H1 (cell line): Measurements from ENCODE around the gene MRM1. TPM values are rescaled to one million over a fixed set of nuclear protein-coding genes. Genes with fewer than 3 reads are reported as not detected.

ENCODE experiments used
- CTCF ChIA-PET: fragments of 300-600 bp; sonication (Branson Sonifier 250); formaldehyde crosslinking; loops from one replicate; lab custom pipeline; 2021; ENCODE audit not compliant: partially characterized antibody; lab: Charles Lee
- POLR2A ChIA-PET: fragments of 300-600 bp; sonication (Branson Sonifier 250); formaldehyde crosslinking; loops from one replicate; lab custom pipeline; 2021; ENCODE audit warnings: inconsistent platforms; ENCODE audit not compliant: partially characterized antibody; lab: Charles Lee
- DNase-seq, 2 experiments: peaks; one replicate each; pipeline versions ENCODE4 v3.0.0 to v3.0.0-alpha.2; 2010 to 2022; ENCODE audit warnings: low spot score in 2 of 2, low read depth in 1 of 2, mixed read lengths in 1 of 2
- FAIRE-seq: peaks from 2 replicates; lab custom pipeline; 2011; peaks lifted over from hg19 to GRCh38; lab: Jason Lieb, UNC
- H2AFZ ChIP-seq: 2 replicates; pipeline ENCODE4 v1.8.1; 2012; ENCODE audit warnings: low read length, inconsistent platforms
- H2AK5ac ChIP-seq: 2 replicates; pipeline ENCODE4 v1.6.1; 2013; ENCODE audit warnings: low read depth, low read length
- H2BK120ac ChIP-seq: replicated peaks from 2 replicates; pipeline ENCODE3; 2013; ENCODE audit warnings: low read depth, low read length, inconsistent platforms
- H2BK12ac ChIP-seq: 2 replicates; pipeline ENCODE4 v1.6.1; 2013; ENCODE audit warnings: low read depth, low read length
- H2BK15ac ChIP-seq: 2 replicates; pipeline ENCODE4 v1.6.1; 2013; ENCODE audit warnings: low read length
- H2BK20ac ChIP-seq: 2 replicates; pipeline ENCODE4 v1.6.1; 2013; ENCODE audit warnings: low read length
- H2BK5ac ChIP-seq: 2 replicates; pipeline ENCODE4 v1.6.1; 2013; ENCODE audit warnings: low read depth, low read length
- H3K14ac ChIP-seq: 2 replicates; pipeline ENCODE4 v1.6.1; 2013; ENCODE audit warnings: inconsistent platforms; ENCODE audit not compliant: insufficient read length
- H3K18ac ChIP-seq: 2 replicates; pipeline ENCODE4 v1.6.1; 2013; ENCODE audit warnings: low read length; ENCODE audit errors: extremely low read depth
- H3K23ac ChIP-seq: 2 replicates; pipeline ENCODE4 v1.6.1; 2013; ENCODE audit warnings: inconsistent platforms; ENCODE audit not compliant: insufficient read length
- H3K23me2 ChIP-seq: 2 replicates; pipeline ENCODE4 v1.6.1; 2013; ENCODE audit warnings: low read depth, low read length
- H3K27ac ChIP-seq: 2 replicates; pipeline ENCODE4 v1.6.1; 2011; ENCODE audit warnings: low read depth, low read length, inconsistent platforms
- H3K27me3 ChIP-seq, 4 experiments: replicated peaks in 1 of 4; 1 replicate in 1 of 4; 2 replicates in 3 of 4; pipeline versions ENCODE4 v1.6.1 to v1.8.1; 2011 to 2013; ENCODE audit warnings: low read length in 3 of 4, mild to moderate bottlenecking in 3 of 4, inconsistent platforms in 2 of 4, mixed read lengths in 2 of 4, moderate library complexity in 1 of 4; ENCODE audit not compliant: control insufficient read depth in 3 of 4, insufficient read depth in 3 of 4; ENCODE audit errors: extremely low read depth in 1 of 4
- H3K36me3 ChIP-seq, 4 experiments: 2 replicates each; pipeline versions ENCODE4 v1.6.1 to v1.8.1; 2011 to 2013; ENCODE audit warnings: mild to moderate bottlenecking in 4 of 4, low read length in 3 of 4, moderate library complexity in 2 of 4, control low read depth in 1 of 4, inconsistent platforms in 1 of 4; ENCODE audit not compliant: insufficient read depth in 4 of 4, control insufficient read depth in 2 of 4
- H3K4ac ChIP-seq: replicated peaks from 2 replicates; pipeline ENCODE3; 2013; ENCODE audit warnings: low read length, low read depth, mixed read lengths, inconsistent platforms; ENCODE audit not compliant: insufficient read length
- H3K4me1 ChIP-seq, 4 experiments: replicated peaks in 1 of 4; 1 replicate in 1 of 4; 2 replicates in 3 of 4; pipeline versions ENCODE4 v1.6.1 to v1.8.1; 2011 to 2013; ENCODE audit warnings: low read length in 3 of 4, inconsistent platforms in 2 of 4, mixed read lengths in 1 of 4; ENCODE audit not compliant: insufficient read depth in 4 of 4, control insufficient read depth in 3 of 4
- H3K4me2 ChIP-seq, 2 experiments: 2 replicates each; pipeline versions ENCODE4 v1.6.1 to v1.8.1; 2011 to 2013; ENCODE audit warnings: low read depth in 2 of 2, low read length in 2 of 2, control low read depth in 1 of 2, inconsistent platforms in 1 of 2, mild to moderate bottlenecking in 1 of 2; ENCODE audit not compliant: insufficient read depth in 1 of 2
- H3K4me3 ChIP-seq, 4 experiments: fragments of 200-600, 300-600 bp in 1 of 4; sonication (generic), shearing (Covaris generic), sonication (Bioruptor Twin) in 1 of 4; 2 replicates each; pipeline versions ENCODE4 v1.5.1 to v1.8.1; 2011 to 2016; ENCODE audit warnings: low read length in 4 of 4, low read depth in 3 of 4, control low read depth in 2 of 4, inconsistent platforms in 2 of 4, mild to moderate bottlenecking in 2 of 4, mixed read lengths in 1 of 4, moderate library complexity in 1 of 4; ENCODE audit not compliant: insufficient read depth in 2 of 4; ENCODE audit errors: extremely low read depth in 1 of 4
- H3K56ac ChIP-seq: replicated peaks from 2 replicates; pipeline ENCODE3; 2013; ENCODE audit warnings: low read depth, mild to moderate bottlenecking, mixed read lengths, low read length, inconsistent platforms; ENCODE audit not compliant: insufficient read length
- H3K79me1 ChIP-seq: 2 replicates; pipeline ENCODE4 v1.6.1; 2013; ENCODE audit warnings: low read depth, low read length, control low read depth
- H3K79me2 ChIP-seq, 2 experiments: 2 replicates each; pipeline versions ENCODE4 v1.6.1 to v1.8.1; 2012 to 2013; ENCODE audit warnings: low read length in 2 of 2, mild to moderate bottlenecking in 2 of 2, inconsistent platforms in 1 of 2; ENCODE audit not compliant: insufficient read depth in 2 of 2, control insufficient read depth in 1 of 2
- H3K9ac ChIP-seq, 4 experiments: replicated peaks in 1 of 4; 1 replicate in 1 of 4; 2 replicates in 3 of 4; pipeline versions ENCODE4 v1.6.1 to v1.8.1; 2011 to 2013; ENCODE audit warnings: low read depth in 3 of 4, low read length in 3 of 4, control low read depth in 2 of 4, mild to moderate bottlenecking in 2 of 4, moderate library complexity in 2 of 4, inconsistent platforms in 1 of 4; ENCODE audit errors: extremely low read depth in 1 of 4
- H3K9me3 ChIP-seq, 2 experiments: 2 replicates each; pipeline versions ENCODE4 v1.6.1 to v1.8.1; 2012 to 2013; ENCODE audit warnings: mild to moderate bottlenecking in 2 of 2, moderate library complexity in 2 of 2, control low read depth in 1 of 2, inconsistent platforms in 1 of 2, low read depth in 1 of 2, low read length in 1 of 2, mixed read lengths in 1 of 2; ENCODE audit not compliant: insufficient read depth in 2 of 2
- H4K20me1 ChIP-seq, 2 experiments: replicated peaks in 1 of 2; 2 replicates each; pipeline versions ENCODE3 to v1.8.1; 2011 to 2013; ENCODE audit warnings: inconsistent platforms in 2 of 2, low read length in 2 of 2, mild to moderate bottlenecking in 1 of 2; ENCODE audit not compliant: insufficient read depth in 2 of 2, control insufficient read depth in 1 of 2
- H4K5ac ChIP-seq: 2 replicates; pipeline ENCODE4 v1.6.1; 2013; ENCODE audit warnings: low read length, low read depth, mixed read lengths, inconsistent platforms; ENCODE audit not compliant: insufficient read length
- H4K8ac ChIP-seq: 2 replicates; pipeline ENCODE4 v1.8.0; 2013; ENCODE audit warnings: mild to moderate bottlenecking, moderate library complexity, low read length, inconsistent platforms; ENCODE audit not compliant: insufficient read depth; ENCODE audit errors: extremely low read depth
- H4K91ac ChIP-seq: replicated peaks from 2 replicates; pipeline ENCODE3; 2013; ENCODE audit warnings: low read length, mixed read lengths, inconsistent platforms; ENCODE audit not compliant: insufficient read length
- NANOG ChIP-seq: IDR thresholded peaks from 2 replicates; pipeline ENCODE4 v1.6.1; 2011; ENCODE audit warnings: low read length, low read depth, mild to moderate bottlenecking, inconsistent platforms; ENCODE audit not compliant: insufficient read depth, poor library complexity, severe bottlenecking
- YY1 ChIP-seq: IDR thresholded peaks from 2 replicates; pipeline ENCODE4 v1.6.1; 2011; ENCODE audit warnings: low read depth, mild to moderate bottlenecking, low read length
- WGBS, 2 experiments: shearing (Covaris generic) in 1 of 2; methylation state at CpG; one replicate each; pipeline versions ENCODE4 v1.1.6 to v1.1.7; 2013 to 2015; ENCODE audit warnings: low lambda C conversion rate in 2 of 2, mixed read lengths in 2 of 2, inconsistent platforms in 1 of 2, low coverage in 1 of 2, missing lambda C conversion rate in 1 of 2; ENCODE audit not compliant: insufficient replicate concordance in 2 of 2, insufficient coverage in 1 of 2, insufficient read length in 1 of 2; ENCODE audit errors: extremely low coverage in 1 of 2, missing lambda C conversion rate in 1 of 2; 5-methylcytosine and 5-hydroxymethylcytosine counted together
- polyA plus RNA-seq, 7 experiments: library from polyadenylated mRNA; depleted of rRNA in 3 of 7; stranded (reverse) in 5 of 7; unstranded in 2 of 7; fragments of >200 nt in 5 of 7; fragments of 200-250 nt in 2 of 7; gene quantifications; 1 replicate in 5 of 7; 2 replicates in 1 of 7; 4 replicates in 1 of 7; pipeline versions ENCODE4 v1.2.1 to v1.2.3, GENCODE V29; 2011 to 2013; ENCODE audit warnings: missing spikeins in 2 of 7, mixed read lengths in 2 of 7
- total RNA-seq: library from RNA; stranded (reverse); fragmentation: NEBNext Ultra II Directional; extraction: Animal tissue kit (Norgen Biotek cat#: 25700); gene quantifications from 2 replicates; pipeline ENCODE4 v1.2.1, GENCODE V29; 2021

Gene MRM1
- total and polyA plus RNA-seq, 2 of the 8 experiments (the other 6 are each of a cell fraction or from before 2014, with no cell fraction given) = 9.9 to 11.2 TPM

- DNase-seq (no peak), FAIRE-seq (no peak)
- Histone ChIP-seq H3K23ac (no peak overlapping the region), H3K9me3 (no peaks in the 10 kb centered on the region), H2BK12ac (no peak overlapping the region), H3K4me1 (peaks cover 3 to 15% (median 9%) of the 10 kb centered on the region in 4 experiments), H3K9ac (no peak overlapping the region), H3K4ac (no peak overlapping the region), H3K27ac (no peak overlapping the region), H4K8ac (no peak overlapping the region), H2BK20ac (no peak overlapping the region), H3K56ac (no peak overlapping the region), H3K79me1 (peaks cover 2% of the 10 kb centered on the region; the same call in 1 of the 2 replicates), H2AK5ac (no peak overlapping the region), H3K14ac (no peak overlapping the region), H4K20me1 (peaks cover 2 to 5% of the 10 kb centered on the region in 2 experiments), H4K91ac (no peak overlapping the region), H3K79me2 (peaks cover 2 to 19% of the 10 kb centered on the region in 2 experiments; a peak in 2 of 4 replicates), H2AFZ (no peak overlapping the region), H3K18ac (no peak overlapping the region), H3K4me2 (no peak overlapping the region; a peak in 1 of 4 replicates), H2BK120ac (no peak overlapping the region), H3K36me3 (peaks cover 0 to 3% (median 2%) of the 10 kb centered on the region in 4 experiments; a peak in 3 of 8 replicates), H4K5ac (no peak overlapping the region), H3K27me3 (no peaks in the 10 kb centered on the region), H2BK15ac (no peak overlapping the region), H3K23me2 (peaks cover 10% of the 10 kb centered on the region), H2BK5ac (no peak overlapping the region), H3K4me3 (no peak overlapping the region)
- CTCF ChIA-PET = interaction anchor here (0.5 to 5.6 kb wide), 4 partner anchors 13 to 504 kb away, joined by 3 to 84 read pairs (median 4); no protein-coding TSS in a partner anchor
- 93% methylated on average over 11 of the region's 11 CpGs; no CpG with 5 or more reads in 1 of the 2 experiments for WGBS, 2 experiments
- no peak for TF ChIP-seq NANOG
- TF ChIP-seq YY1 = no peak
- POLR2A ChIA-PET = interaction anchor here (0.8 to 5.0 kb wide), 3 partner anchors 8 to 64 kb away, joined by 3 to 55 read pairs (median 50); partner anchors contain the start of gene DHRS11
These were observed 1.7 kb upstream of the MRM1 start for GRCh38 chr17:36599546-36600250.
